Loucy (cell line): ENCODE results near the gene PTHLH.

Source experiments
- CTCF ChIP-seq: fragments of 200-600 bp; sonication (generic); conservative IDR thresholded peaks from 2 replicates; pipeline ENCODE4 v1.5.1; 2014; ENCODE audit warnings: mild to moderate bottlenecking, antibody characterized with exemption, low read length
- EZH2phosphoT487 ChIP-seq: fragments of 200-600 bp; IDR thresholded peaks from 2 replicates; pipeline ENCODE4 v1.6.1; 2018; ENCODE audit warnings: antibody characterized with exemption, mild to moderate bottlenecking, moderate library complexity, borderline replicate concordance

DNA sequence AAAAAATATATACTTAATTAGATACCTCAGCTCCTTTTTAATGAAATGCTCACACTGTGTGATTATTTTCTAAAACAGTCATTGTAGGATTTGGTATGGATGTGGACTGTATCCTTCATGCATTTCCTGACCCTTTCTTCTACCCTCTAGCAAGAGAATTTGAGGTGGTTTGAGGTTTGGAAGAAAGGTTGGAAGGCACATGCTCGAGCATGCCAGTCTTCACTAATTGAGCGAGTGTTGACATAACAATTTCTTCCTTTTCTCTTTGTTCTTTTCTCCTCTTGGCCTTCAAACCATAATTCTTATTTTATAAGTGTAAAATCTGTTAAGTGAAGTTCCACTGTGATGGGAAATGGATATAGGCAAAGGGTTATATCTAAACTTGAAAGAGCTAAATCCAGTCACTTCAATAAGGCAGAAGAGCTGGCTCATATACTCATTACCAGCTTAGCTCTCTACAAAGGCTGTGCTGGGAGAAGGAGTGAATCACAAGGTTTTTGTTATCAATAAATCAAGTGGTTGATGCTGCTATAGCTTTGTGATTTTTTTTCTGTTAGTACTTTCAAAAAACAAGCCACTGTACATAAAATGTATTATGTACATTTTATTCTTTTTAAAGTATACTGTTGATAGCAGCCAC, 16.2 kb upstream of the PTHLH start:
- TF ChIP-seq CTCF (no peak), EZH2phosphoT487 (no peak)
